GM18873 (cell line): ENCODE results near the gene PIGT.

Source experiments
- ATAC-seq: cut with Tn5 transposase; IDR thresholded peaks from one replicate; pipeline ENCODE4 v1.9.1; 2021; ENCODE audit warnings: mild to moderate bottlenecking, moderate library complexity, moderate number of reproducible peaks; ENCODE audit not compliant: unreplicated experiment, low FRiP score

Gene PIGT

DNA sequence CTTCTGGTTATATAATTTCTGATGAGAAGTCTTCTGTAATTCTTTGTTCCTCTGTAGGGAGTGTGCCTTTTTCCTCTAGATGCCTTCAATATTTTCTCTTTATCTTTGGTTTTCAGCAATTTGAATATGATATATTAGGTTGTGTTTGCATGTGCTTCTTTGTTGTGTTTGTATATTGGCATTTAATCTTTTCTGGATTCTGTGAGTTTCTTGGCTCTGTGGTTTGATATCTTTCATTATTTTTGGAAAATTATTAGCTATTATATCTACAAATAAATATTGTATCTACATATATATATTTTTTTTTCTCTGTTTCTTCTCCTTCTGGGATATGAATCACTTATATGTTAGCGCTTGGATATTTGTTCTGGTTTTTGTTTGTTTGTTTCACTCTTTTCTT is 16.9 kb upstream of the PIGT start:
- no peak for ATAC-seq

- no peak for ATAC-seq
These were observed 15.5 kb upstream of the PIGT start for GRCh38 chr20:45400346-45401031.

- ATAC-seq: no peak
These were observed 13.0 kb upstream of the PIGT start for GRCh38 chr20:45402946-45403345.

GRCh38 chr20:45404438-45404837 is 11.5 kb upstream of the PIGT start:
- no peak for ATAC-seq

- no peak for ATAC-seq
These were observed 10.2 kb upstream of the PIGT start for GRCh38 chr20:45405571-45406259.

DNA sequence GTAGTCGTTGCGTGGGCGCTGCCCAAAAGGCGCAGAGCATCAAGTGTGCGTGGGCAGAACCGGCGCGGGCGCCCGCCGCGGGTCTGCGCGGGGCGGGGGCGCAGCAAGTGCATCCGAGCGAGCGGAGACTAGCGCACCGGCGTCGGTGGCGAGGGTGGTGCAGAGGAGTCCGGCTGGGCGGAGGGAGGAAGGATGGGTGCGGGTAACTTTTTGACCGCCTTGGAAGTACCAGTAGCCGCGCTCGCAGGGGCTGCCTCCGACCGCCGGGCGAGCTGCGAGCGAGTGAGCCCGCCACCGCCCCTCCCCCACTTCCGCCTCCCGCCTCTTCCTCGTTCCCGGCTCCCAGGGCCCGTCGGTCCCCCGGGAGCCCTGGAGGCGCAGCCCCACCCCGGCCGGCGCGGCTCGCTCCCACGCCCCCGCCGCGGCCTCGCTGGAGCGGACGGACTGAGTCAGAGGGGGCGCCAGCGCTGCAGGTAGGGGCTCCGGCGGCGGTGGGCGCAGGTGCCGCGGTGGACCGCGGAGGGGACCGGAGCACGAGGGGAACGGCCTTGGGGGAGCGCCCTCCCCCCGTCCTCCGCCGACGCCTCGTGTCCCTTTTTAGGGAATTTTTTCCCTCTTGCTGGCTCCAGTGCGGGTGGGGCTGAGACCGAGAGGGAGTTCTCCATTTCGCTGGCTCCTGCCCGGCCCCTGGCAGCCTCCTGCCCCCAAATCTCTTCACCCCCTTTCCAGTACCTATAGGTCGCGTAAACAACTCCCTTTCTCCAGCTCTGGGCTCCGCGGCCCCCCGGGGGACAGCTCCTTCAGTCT is 9.5 kb upstream of the PIGT start:
- no peak for ATAC-seq

GRCh38 chr20:45407067-45407745 is 8.7 kb upstream of the PIGT start:
- ATAC-seq: no peak

GRCh38 chr20:45407783-45408645 is 7.9 kb upstream of the PIGT start, which contains the start of gene DBNDD2:
DBNDD2 (plus strand) TSS chr20:45408289; CDS start chr20:45408468, 179 bp downstream.
- ATAC-seq: no peak

DNA sequence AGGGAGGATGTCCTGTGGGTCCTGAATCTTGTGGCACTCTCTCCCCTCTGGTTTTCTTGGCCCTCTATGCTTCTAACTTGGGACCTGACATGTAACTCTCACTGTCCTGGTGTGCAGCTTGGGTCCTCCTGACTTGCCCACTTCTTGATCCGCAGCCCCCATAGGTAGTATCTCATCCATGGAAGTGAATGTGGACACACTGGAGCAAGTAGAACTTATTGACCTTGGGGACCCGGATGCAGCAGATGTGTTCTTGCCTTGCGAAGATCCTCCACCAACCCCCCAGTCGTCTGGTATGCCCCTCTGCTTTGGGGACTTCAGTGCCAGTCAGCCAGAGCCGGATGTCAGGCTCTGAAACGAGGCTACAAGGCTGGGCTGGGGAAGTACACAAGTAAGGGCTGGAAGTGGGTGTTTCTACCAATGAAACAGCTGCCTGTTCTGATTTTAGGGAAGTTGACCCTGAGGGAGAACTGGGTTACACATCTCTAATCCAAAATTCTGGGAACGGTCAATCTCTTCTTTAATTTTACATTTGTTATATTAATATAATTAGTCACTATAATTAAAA is 7.2 kb upstream of the PIGT start:
- no peak for ATAC-seq

DNA sequence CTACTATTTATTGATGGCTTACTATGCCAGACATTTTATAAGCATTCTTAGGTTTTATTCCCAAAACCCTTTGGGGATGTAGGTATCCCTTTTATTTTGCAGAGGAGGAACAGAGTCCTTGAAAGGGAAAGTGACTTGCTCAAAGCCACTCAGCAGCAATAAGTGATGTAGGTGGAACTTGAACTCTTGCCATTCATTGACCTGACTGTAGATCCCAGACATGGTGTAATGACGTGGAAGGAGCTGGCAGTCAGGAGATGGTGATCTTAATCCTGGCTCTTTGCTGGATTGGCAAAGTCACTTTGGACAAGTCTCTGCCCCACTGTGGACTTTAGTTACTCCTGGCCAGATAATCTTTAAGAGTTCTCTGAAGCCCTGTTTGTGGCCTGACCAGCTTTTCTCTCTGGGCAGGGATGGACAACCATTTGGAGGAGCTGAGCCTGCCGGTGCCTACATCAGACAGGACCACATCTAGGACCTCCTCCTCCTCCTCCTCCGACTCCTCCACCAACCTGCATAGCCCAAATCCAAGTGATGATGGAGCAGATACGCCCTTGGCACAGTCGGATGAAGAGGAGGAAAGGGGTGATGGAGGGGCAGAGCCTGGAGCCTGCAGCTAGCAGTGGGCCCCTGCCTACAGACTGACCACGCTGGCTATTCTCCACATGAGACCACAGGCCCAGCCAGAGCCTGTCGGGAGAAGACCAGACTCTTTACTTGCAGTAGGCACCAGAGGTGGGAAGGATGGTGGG is 6.2 kb upstream of the PIGT start:
- ATAC-seq: no peak

- ATAC-seq: no peak
These were observed 5.1 kb upstream of the PIGT start for GRCh38 chr20:45410887-45411286.

- no peak for ATAC-seq
These were observed 3.3 kb upstream of the PIGT start for GRCh38 chr20:45412653-45413052.

- ATAC-seq: no peak
These were observed 2.5 kb upstream of the PIGT start for GRCh38 chr20:45413479-45413878.

- ATAC-seq: no peak
These were observed 976 bp downstream of the PIGT start for GRCh38 chr20:45416917-45417316.

GRCh38 chr20:45419188-45420091 is 3.5 kb downstream of the PIGT start:
- ATAC-seq: peak; percentile 56

- ATAC-seq: no peak
These were observed 4.2 kb downstream of the PIGT start for GRCh38 chr20:45420125-45420524.

GRCh38 chr20:45423700-45424099 is 7.8 kb downstream of the PIGT start:
- ATAC-seq: no peak

DNA sequence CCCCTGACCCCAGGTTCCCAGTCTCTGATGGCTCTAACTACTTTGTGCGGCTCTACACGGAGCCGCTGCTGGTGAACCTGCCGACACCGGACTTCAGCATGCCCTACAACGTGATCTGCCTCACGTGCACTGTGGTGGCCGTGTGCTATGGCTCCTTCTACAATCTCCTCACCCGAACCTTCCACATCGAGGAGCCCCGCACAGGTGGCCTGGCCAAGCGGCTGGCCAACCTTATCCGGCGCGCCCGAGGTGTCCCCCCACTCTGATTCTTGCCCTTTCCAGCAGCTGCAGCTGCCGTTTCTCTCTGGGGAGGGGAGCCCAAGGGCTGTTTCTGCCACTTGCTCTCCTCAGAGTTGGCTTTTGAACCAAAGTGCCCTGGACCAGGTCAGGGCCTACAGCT is 9.6 kb downstream of the PIGT start:
- ATAC-seq: no peak
